Tibial artery (tissue), 4 donors: ENCODE results near the gene ARSI.
A peak's percentile ranks its signal among the peaks of the same experiment; 100 is the strongest.

Source experiments
- DNase-seq, 2 donors: peaks; one replicate each; pipeline ENCODE4 v3.0.0-alpha.2; 2019
- H3K27ac ChIP-seq, 2 donors: fragments of 200-600 bp; sonication (generic) in 1 of 2; 1 replicate in 1 of 2; 2 replicates in 1 of 2; pipeline ENCODE4 v1.5.1; 2018 to 2019; ENCODE audit warnings: mild to moderate bottlenecking in 1 of 2
- H3K27me3 ChIP-seq, 2 donors: fragments of 200-600 bp; sonication (generic) in 1 of 2; one replicate each; pipeline versions ENCODE4 v1.5.1 to v1.6.0; 2016 to 2019
- H3K36me3 ChIP-seq, 3 donors: fragments of 200-600 bp; sonication (generic) in 2 of 3; one replicate each; pipeline ENCODE4 v1.5.1; 2016 to 2019; ENCODE audit warnings: mild to moderate bottlenecking in 2 of 3
- H3K4me1 ChIP-seq, 4 donors: fragments of 200-600 bp; sonication (generic) in 2 of 4; 1 replicate in 3 of 4; 2 replicates in 1 of 4; pipeline ENCODE4 v1.5.1; 2016 to 2019
- H3K4me3 ChIP-seq, 2 donors: fragments of 200-600 bp; sonication (generic) in 1 of 2; 1 replicate in 1 of 2; 2 replicates in 1 of 2; pipeline ENCODE4 v1.5.1; 2018 to 2019; ENCODE audit warnings: mild to moderate bottlenecking in 2 of 2
- H3K9me3 ChIP-seq, 3 donors: fragments of 200-600 bp; sonication (generic) in 1 of 3; one replicate each; pipeline ENCODE4 v1.5.1; 2016 to 2019
- CTCF ChIP-seq, 2 experiments: fragments of 200-600 bp in 1 of 2; fragments of 450-650 bp in 1 of 2; IDR thresholded peaks; one replicate each; pipeline ENCODE4 v1.5.1; 2017 to 2019; ENCODE audit warnings: antibody characterized with exemption in 2 of 2, mild to moderate bottlenecking in 1 of 2, moderate library complexity in 1 of 2
- intact Hi-C: fragments of 100-400 bp; cut with DNase I; formaldehyde crosslinking; loops from one replicate; pipeline ENCODE4 v1.15.0; 2023; ENCODE audit warnings: low total_unique reads

The ARSI gene

GRCh38 chr5:150329881-150330876 lies 27.5 kb upstream of the ARSI start:
- DNase-seq: peak in 1 of 2 donors; percentile 41
- Histone ChIP-seq H3K9me3 (no peaks in the 10 kb centered on the region), H3K4me3 (no peak overlapping the region), H3K4me1 (no peaks in the 10 kb centered on the region), H3K27ac (no peak overlapping the region), H3K36me3 (no peaks in the 10 kb centered on the region), H3K27me3 (no peaks in the 10 kb centered on the region)
- intact Hi-C loops: no loop called here
- no peak for TF ChIP-seq CTCF (IDR thresholded peaks at IDR 0.05)

GRCh38 chr5:150329038-150329437 lies 26.3 kb upstream of the ARSI start:
- intact Hi-C loops: no loop called here
- DNase-seq: no peak
- no peak overlapping the region for H3K27ac ChIP-seq
- no peak overlapping the region for H3K4me3 ChIP-seq
- H3K9me3 ChIP-seq: no peaks in the 10 kb centered on the region
- TF ChIP-seq CTCF (IDR thresholded peaks at IDR 0.05): no peak
- H3K27me3 ChIP-seq: no peaks in the 10 kb centered on the region
- H3K36me3 ChIP-seq: no peaks in the 10 kb centered on the region
- no peaks in the 10 kb centered on the region for H3K4me1 ChIP-seq

- H3K4me1 ChIP-seq: no peaks in the 10 kb centered on the region
- DNase-seq: no peak
- H3K36me3 ChIP-seq: no peaks in the 10 kb centered on the region
- intact Hi-C loops: no loop called here
- TF ChIP-seq CTCF (IDR thresholded peaks at IDR 0.05): no peak
- H3K4me3 ChIP-seq: no peak overlapping the region
- H3K27me3 ChIP-seq: no peaks in the 10 kb centered on the region
- H3K9me3 ChIP-seq: no peaks in the 10 kb centered on the region
- no peak overlapping the region for H3K27ac ChIP-seq
These were observed 25.8 kb upstream of the ARSI start for GRCh38 chr5:150328515-150328914.

- DNase-seq: no peak
- Histone ChIP-seq H3K9me3 (no peaks in the 10 kb centered on the region), H3K4me1 (no peaks in the 10 kb centered on the region), H3K27me3 (no peaks in the 10 kb centered on the region), H3K4me3 (no peak overlapping the region), H3K36me3 (no peaks in the 10 kb centered on the region), H3K27ac (no peak overlapping the region)
- TF ChIP-seq CTCF (IDR thresholded peaks at IDR 0.05): no peak
- intact Hi-C loops: no loop called here
These were observed 24.4 kb upstream of the ARSI start for GRCh38 chr5:150327139-150327538.

- Histone ChIP-seq H3K27me3 (no peaks in the 10 kb centered on the region), H3K9me3 (no peaks in the 10 kb centered on the region), H3K4me3 (no peak overlapping the region), H3K4me1 (no peaks in the 10 kb centered on the region), H3K36me3 (no peaks in the 10 kb centered on the region), H3K27ac (no peak overlapping the region)
- intact Hi-C loops: no loop called here
- TF ChIP-seq CTCF (IDR thresholded peaks at IDR 0.05): no peak
- DNase-seq: no peak
These were observed 24.0 kb upstream of the ARSI start for GRCh38 chr5:150326707-150327106.
